GM18909 (cell line): ENCODE results near the gene STAT1.
"Not testable (repeated sequence)": the region's sequence is repeated elsewhere in the genome, so short reads cannot be mapped to it uniquely, and the experiment has no call there.

ENCODE experiments used
- ATAC-seq: cut with Tn5 transposase; IDR thresholded peaks from one replicate; pipeline ENCODE4 v1.9.1; 2021; ENCODE audit warnings: mild to moderate bottlenecking; ENCODE audit not compliant: unreplicated experiment, poor library complexity

STAT1 gene

GRCh38 chr2:190965580-190966222 lies 48.3 kb downstream of the STAT1 start:
- no peak for ATAC-seq

GRCh38 chr2:190964170-190964795 lies 49.7 kb downstream of the STAT1 start:
- ATAC-seq: no peak

- no peak for ATAC-seq
Measured at GRCh38 chr2:190963088-190963487, 50.9 kb downstream of the STAT1 start.

GRCh38 chr2:190961918-190962487 lies 52.0 kb downstream of the STAT1 start:
- no peak for ATAC-seq

GRCh38 chr2:190961117-190961516 lies 52.9 kb downstream of the STAT1 start:
- not testable (repeated sequence) for ATAC-seq

GRCh38 chr2:190959911-190960788 lies 53.8 kb downstream of the STAT1 start:
- no peak for ATAC-seq

- no peak for ATAC-seq
Measured at GRCh38 chr2:190953257-190953656, 60.7 kb downstream of the STAT1 start.

- no peak for ATAC-seq
Measured at GRCh38 chr2:190950566-190950991, 63.4 kb downstream of the STAT1 start.

- no peak for ATAC-seq
Measured at GRCh38 chr2:190948671-190949070, 65.3 kb downstream of the STAT1 start.

GRCh38 chr2:190947711-190948251 lies 66.2 kb downstream of the STAT1 start:
- peak; percentile 73 for ATAC-seq

GRCh38 chr2:190947141-190947540 lies 66.8 kb downstream of the STAT1 start:
- ATAC-seq: no peak

- no peak for ATAC-seq
Measured at GRCh38 chr2:190943706-190944105, 70.3 kb downstream of the STAT1 start.

- no peak for ATAC-seq
Measured at GRCh38 chr2:190942697-190943096, 71.3 kb downstream of the STAT1 start.

- no peak for ATAC-seq
Measured at GRCh38 chr2:190941571-190941970, 72.4 kb downstream of the STAT1 start.

- ATAC-seq: no peak
Measured at GRCh38 chr2:190940454-190940853, 73.5 kb downstream of the STAT1 start.

- no peak for ATAC-seq
Measured at GRCh38 chr2:190938771-190939335, 75.1 kb downstream of the STAT1 start.

- ATAC-seq: no peak
Measured at GRCh38 chr2:190935054-190935453, 78.9 kb downstream of the STAT1 start.

- no peak for ATAC-seq
Measured at GRCh38 chr2:190933361-190933760, 80.6 kb downstream of the STAT1 start.

GRCh38 chr2:190932514-190932913 lies 81.5 kb downstream of the STAT1 start:
- ATAC-seq: no peak

GRCh38 chr2:190930411-190930810 lies 83.6 kb downstream of the STAT1 start:
- no peak for ATAC-seq
